ENCODE data around the gene RDH12.
"Not testable (repeated sequence)": the region's sequence is repeated elsewhere in the genome, so short reads cannot be mapped to it uniquely, and the experiment has no call there.

RDH12 gene

DNA sequence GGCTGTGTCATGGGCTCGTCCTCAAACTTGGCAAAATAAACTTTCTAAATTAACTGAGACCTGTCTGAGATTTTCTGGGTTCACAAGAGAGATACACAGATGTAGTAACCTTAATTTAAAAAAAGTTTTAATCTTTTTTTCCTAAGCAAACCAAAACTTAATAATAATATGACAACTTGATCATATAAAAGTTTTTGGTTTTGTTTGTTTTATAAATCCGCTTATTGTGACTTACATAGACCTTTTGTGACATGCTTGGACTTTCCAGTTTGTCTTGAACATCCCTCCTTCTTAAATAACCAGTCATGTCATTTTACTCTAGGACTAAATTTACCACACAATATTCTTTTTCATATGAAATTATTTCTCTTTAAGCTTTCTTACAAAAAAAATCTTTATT lies 8.5 kb downstream of the RDH12 start:
- Mint-ChIP-seq H3K9me3 (no peaks in the 10 kb centered on the region), H3K27ac (ENCODE audit: low read depth) (no peak overlapping the region), H3K36me3 (ENCODE audit: insufficient read depth) (no peaks in the 10 kb centered on the region), H3K4me3 (no peak overlapping the region), H3K27me3 (no peaks in the 10 kb centered on the region), H3K4me1 (no peaks in the 10 kb centered on the region)
- DNase-seq (ENCODE audit: low spot score in 2 of 2) (no peak), ATAC-seq (replicated peaks; ENCODE audit: extremely low read depth, poor library complexity, severe bottlenecking) (no peak)

DNA sequence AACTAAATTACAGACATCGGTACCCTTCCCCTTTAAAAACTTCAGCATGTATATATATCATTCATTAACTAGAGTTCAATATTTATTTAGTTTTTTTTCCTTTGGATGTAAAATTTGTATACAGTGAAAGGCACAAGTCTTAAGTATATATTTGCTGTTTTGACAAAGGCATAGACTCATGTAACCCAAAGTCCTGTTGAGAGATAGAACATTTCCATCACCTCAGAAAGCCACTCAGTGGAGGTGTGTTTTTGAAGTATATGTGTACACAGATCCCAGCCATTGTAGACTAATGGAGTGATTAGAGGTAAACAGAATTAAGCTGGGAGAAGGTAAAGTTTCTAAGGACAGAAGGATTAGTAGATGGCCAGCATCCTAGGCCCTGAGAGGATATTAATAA lies 15.4 kb downstream of the RDH12 start:
- Mint-ChIP-seq H3K9me3 (no peaks in the 10 kb centered on the region), H3K4me1 (peaks cover under 1% of the 10 kb centered on the region), H3K27me3 (peaks cover 25% of the 10 kb centered on the region), H3K4me3 (no peak overlapping the region), H3K36me3 (ENCODE audit: insufficient read depth) (no peaks in the 10 kb centered on the region), H3K27ac (ENCODE audit: low read depth) (no peak overlapping the region)
- DNase-seq (ENCODE audit: low spot score in 2 of 2) (no peak), ATAC-seq (replicated peaks; ENCODE audit: extremely low read depth, poor library complexity, severe bottlenecking) (no peak)

DNA sequence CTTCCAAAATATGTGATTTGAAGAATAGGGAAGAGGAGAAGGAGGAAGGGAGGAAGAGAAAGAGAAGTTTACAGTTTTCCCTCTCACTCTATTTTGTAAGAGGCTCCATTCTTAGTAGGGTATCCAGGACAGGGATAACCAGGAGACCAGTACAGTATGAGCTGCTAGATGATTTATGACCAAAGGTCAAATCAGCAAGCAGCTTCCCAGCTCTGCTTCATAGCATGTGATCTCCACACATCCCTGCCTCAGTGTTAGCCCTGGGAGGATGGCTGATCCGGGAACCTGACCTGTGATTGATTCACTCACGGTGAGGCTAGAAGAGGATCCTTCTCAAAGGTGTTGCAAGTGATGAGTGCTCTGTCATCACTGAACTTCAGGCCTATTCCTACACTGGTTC lies 16.6 kb downstream of the RDH12 start:
- no peak overlapping the region for H3K27ac Mint-ChIP-seq (ENCODE audit: low read depth)
- ATAC-seq (replicated peaks; ENCODE audit: extremely low read depth, poor library complexity, severe bottlenecking) = no peak
- no peak overlapping the region for H3K4me3 Mint-ChIP-seq
- no peaks in the 10 kb centered on the region for H3K36me3 Mint-ChIP-seq (ENCODE audit: insufficient read depth)
- no peak for DNase-seq (ENCODE audit: low spot score in 2 of 2)
- peaks cover 8% of the 10 kb centered on the region for H3K4me1 Mint-ChIP-seq
- peaks cover 36% of the 10 kb centered on the region for H3K27me3 Mint-ChIP-seq
- no peaks in the 10 kb centered on the region for H3K9me3 Mint-ChIP-seq

DNA sequence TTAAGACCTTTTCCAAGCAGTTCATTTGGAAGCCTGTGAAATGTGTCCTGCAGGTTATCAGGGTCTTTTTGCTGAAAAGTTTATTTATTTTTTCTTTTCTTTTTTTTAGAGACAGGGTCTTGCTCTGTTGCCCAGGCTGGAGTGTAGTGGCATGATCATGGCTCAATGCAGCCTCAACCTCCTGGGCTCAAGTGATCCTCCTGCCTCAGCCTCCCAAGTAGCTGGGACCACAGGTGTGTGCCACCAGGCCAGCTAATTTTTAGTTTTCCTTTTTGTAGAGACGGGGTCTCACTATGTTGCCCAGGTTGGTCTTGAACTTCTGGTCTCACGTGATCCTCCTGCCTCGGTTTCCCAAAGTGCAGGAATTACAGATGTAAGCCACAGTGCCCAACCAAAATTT lies 17.7 kb downstream of the RDH12 start:
- H3K27me3 Mint-ChIP-seq = peaks cover 43% of the 10 kb centered on the region
- not testable (repeated sequence) for ATAC-seq (replicated peaks; ENCODE audit: extremely low read depth, poor library complexity, severe bottlenecking); H3K9me3 Mint-ChIP-seq; H3K27ac Mint-ChIP-seq (ENCODE audit: low read depth); H3K36me3 Mint-ChIP-seq (ENCODE audit: insufficient read depth); H3K4me1 Mint-ChIP-seq; DNase-seq (ENCODE audit: low spot score in 2 of 2); H3K4me3 Mint-ChIP-seq

DNA sequence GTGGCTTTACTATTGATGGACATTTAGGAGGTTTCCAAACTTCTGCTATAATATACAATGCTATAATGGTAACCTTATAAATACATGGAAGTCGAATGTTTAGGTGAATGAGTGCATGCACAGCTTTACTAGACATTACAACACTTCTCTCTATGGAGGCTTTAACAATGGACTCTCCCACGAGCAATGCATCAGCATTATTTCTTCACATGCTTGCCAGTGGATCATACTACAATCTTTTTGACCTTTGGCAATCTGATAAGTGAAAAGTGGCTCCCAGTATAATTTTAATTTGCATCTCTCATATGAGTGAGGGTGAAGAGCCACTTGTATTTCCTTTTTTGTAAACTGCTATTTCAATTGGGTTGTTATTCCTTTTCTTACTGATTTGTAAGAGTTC lies 18.2 kb downstream of the RDH12 start:
- no peak overlapping the region for H3K27ac Mint-ChIP-seq (ENCODE audit: low read depth)
- no peak overlapping the region for H3K4me3 Mint-ChIP-seq
- ATAC-seq (replicated peaks; ENCODE audit: extremely low read depth, poor library complexity, severe bottlenecking) (no peak), DNase-seq (ENCODE audit: low spot score in 2 of 2) (no peak)
- peaks cover 8% of the 10 kb centered on the region for H3K4me1 Mint-ChIP-seq
- no peaks in the 10 kb centered on the region for H3K36me3 Mint-ChIP-seq (ENCODE audit: insufficient read depth)
- peaks cover 48% of the 10 kb centered on the region for H3K27me3 Mint-ChIP-seq
- no peaks in the 10 kb centered on the region for H3K9me3 Mint-ChIP-seq

DNA sequence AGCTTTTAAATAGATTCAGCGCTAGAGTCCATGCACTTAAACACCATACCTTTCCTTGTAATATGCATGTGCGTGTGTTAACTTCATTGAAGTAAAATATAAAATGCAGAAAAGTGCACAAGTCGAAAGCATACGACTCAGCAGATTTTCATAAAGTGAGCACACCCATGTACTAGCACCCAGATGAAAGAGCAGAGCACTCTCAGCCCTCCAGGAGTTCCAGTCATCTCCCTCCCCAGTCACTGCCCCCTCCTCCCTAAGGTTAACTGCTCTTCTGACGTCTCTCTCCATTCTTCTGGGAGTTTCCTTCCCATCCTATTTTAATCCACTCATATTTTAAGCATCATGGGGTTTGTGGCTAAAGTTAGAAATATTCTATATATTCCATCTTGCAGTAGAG lies 20.2 kb downstream of the RDH12 start:
- no peak for DNase-seq (ENCODE audit: low spot score in 2 of 2)
- no peak for ATAC-seq (replicated peaks; ENCODE audit: extremely low read depth, poor library complexity, severe bottlenecking)
- Mint-ChIP-seq H3K36me3 (ENCODE audit: insufficient read depth) (no peaks in the 10 kb centered on the region), H3K4me3 (no peak overlapping the region), H3K27ac (ENCODE audit: low read depth) (no peak overlapping the region), H3K4me1 (peaks cover 8% of the 10 kb centered on the region), H3K27me3 (peaks cover 65% of the 10 kb centered on the region), H3K9me3 (no peaks in the 10 kb centered on the region)

DNA sequence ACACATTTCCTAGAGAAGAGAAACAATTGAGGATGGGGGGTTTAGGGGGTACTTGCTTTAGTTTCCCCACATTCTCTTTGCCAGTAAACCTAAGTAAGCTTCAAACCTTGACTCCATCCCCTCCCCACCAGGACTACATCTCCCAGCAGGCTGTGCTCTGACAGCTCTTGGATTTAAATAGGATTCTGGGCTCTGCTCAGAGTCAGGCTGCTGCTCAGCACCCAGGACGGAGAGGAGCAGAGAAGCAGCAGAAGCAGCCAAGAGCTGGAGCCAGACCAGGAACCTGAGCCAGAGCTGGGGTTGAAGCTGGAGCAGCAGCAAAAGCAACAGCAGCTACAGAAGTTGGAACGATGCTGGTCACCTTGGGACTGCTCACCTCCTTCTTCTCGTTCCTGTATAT lies 20.6 kb downstream of the RDH12 start:
- Mint-ChIP-seq H3K27ac (ENCODE audit: low read depth) (no peak overlapping the region), H3K4me3 (no peak overlapping the region), H3K27me3 (peaks cover 63% of the 10 kb centered on the region), H3K36me3 (ENCODE audit: insufficient read depth) (no peaks in the 10 kb centered on the region), H3K4me1 (peaks cover 8% of the 10 kb centered on the region), H3K9me3 (no peaks in the 10 kb centered on the region)
- ATAC-seq (replicated peaks; ENCODE audit: extremely low read depth, poor library complexity, severe bottlenecking) (no peak), DNase-seq (ENCODE audit: low spot score in 2 of 2) (no peak)

DNA sequence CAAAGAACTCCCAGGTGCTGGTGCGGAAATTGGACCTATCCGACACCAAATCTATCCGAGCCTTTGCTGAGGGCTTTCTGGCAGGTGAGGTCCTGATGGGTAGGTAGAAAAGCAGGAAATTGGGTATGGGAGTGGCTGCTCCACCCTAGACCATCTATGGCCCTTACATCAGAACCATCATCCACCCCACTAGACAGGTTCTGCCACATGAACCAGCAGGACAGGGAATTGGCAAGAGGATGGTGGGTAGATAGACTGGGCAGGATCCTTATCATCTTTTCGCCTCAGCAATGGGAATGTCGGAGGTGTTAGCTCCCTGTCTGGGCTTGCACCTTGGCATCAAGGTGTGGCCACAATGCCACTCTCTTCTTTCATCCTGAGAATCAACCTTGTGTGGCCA lies 23.5 kb downstream of the RDH12 start:
- Mint-ChIP-seq H3K4me1 (peaks cover 8% of the 10 kb centered on the region), H3K27ac (ENCODE audit: low read depth) (no peak overlapping the region), H3K36me3 (ENCODE audit: insufficient read depth) (no peaks in the 10 kb centered on the region), H3K4me3 (no peak overlapping the region), H3K9me3 (no peaks in the 10 kb centered on the region), H3K27me3 (peaks cover 55% of the 10 kb centered on the region)
- DNase-seq (ENCODE audit: low spot score in 2 of 2) (no peak), ATAC-seq (replicated peaks; ENCODE audit: extremely low read depth, poor library complexity, severe bottlenecking) (no peak)

DNA sequence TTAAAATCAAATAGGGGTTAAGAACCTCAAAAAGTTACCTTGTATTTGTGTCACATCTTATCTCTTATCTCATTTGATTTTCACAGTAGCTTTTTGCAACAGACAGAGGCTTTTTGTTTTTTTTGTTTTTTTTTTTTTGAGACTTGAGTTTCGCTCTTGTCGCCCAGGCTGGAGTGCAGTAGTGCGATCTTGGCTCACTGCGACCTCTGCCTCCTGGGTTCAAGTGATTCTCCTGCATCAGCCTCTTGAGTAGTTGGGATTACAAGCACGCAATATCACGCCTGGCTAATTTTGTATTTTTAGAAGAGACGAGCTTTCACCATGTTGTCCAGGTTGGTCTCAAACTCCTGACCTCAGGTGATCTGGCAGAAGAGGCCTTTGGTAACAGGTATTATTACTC lies 25.7 kb downstream of the RDH12 start:
- H3K9me3 Mint-ChIP-seq = no peaks in the 10 kb centered on the region
- H3K36me3 Mint-ChIP-seq (ENCODE audit: insufficient read depth) = no peaks in the 10 kb centered on the region
- ATAC-seq (replicated peaks; ENCODE audit: extremely low read depth, poor library complexity, severe bottlenecking) = no peak

DNA sequence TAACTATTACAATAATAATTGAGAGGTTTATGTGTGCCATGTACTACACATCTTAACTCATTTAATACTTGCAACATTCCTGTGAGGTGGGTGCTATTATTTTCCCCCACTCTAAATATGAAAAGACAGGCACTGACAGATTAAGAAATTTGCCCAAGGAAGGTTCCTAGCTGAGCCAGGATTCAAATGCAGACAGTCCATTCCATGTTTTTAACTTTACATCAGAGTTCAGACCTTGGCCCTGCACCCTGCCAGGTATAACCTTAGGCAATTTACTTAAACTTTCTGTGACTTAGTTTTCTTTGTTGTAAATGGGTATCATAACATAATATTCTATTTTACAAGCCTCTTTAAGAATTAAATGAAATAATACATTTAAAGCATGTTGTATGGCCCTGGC lies 26.6 kb downstream of the RDH12 start:
- Mint-ChIP-seq H3K4me1 (no peaks in the 10 kb centered on the region), H3K9me3 (no peaks in the 10 kb centered on the region), H3K27ac (ENCODE audit: low read depth) (no peak overlapping the region), H3K36me3 (ENCODE audit: insufficient read depth) (no peaks in the 10 kb centered on the region), H3K4me3 (no peak overlapping the region), H3K27me3 (peaks cover 29% of the 10 kb centered on the region)
- DNase-seq (ENCODE audit: low spot score in 2 of 2) (no peak), ATAC-seq (replicated peaks; ENCODE audit: extremely low read depth, poor library complexity, severe bottlenecking) (no peak)

More for the DNA sequence above, 25.7 kb downstream of the RDH12 start:
- H3K27me3 Mint-ChIP-seq = peaks cover 36% of the 10 kb centered on the region
- H3K4me3 Mint-ChIP-seq = no peak overlapping the region
- no peak overlapping the region for H3K27ac Mint-ChIP-seq (ENCODE audit: low read depth)
- peaks cover 5% of the 10 kb centered on the region for H3K4me1 Mint-ChIP-seq
- no peak for DNase-seq (ENCODE audit: low spot score in 2 of 2)

DNA sequence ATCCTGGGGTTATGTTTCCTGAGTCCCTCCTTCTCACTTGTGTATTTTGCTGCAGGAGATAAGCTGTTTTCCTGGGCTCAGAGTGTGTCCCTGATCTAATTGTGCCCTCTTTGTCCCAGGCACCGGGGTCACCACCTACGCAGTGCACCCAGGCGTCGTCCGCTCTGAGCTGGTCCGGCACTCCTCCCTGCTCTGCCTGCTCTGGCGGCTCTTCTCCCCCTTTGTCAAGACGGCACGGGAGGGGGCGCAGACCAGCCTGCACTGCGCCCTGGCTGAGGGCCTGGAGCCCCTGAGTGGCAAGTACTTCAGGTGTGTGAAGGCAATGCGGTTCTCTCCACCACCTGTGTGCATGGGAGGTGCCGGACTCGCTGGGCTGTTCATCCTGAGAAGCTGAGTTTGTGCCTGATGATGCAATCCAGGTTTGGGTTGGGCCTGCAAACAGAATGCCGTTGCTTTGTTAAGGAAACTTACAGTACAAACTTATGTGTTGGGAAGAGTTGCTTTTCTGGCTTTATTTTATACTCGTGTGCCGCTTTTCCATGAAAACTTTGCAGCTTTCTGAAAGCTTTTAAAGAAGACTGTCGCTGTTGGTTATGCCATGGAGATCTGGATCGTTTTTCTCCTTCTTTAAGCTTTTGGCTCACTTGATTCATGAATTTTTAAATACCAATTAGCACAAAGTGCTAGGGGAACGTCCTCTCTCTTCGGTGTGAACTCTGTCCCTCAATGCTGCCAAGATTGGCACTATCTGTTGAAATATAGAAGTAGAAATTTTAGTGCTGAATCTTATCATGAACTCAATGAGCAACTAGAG lies 27.6 kb downstream of the RDH12 start:
- no peak overlapping the region for H3K27ac Mint-ChIP-seq (ENCODE audit: low read depth)
- no peak overlapping the region for H3K4me3 Mint-ChIP-seq
- no peaks in the 10 kb centered on the region for H3K9me3 Mint-ChIP-seq
- peaks cover 23% of the 10 kb centered on the region for H3K27me3 Mint-ChIP-seq
- no peak for DNase-seq (ENCODE audit: low spot score in 2 of 2)
- no peaks in the 10 kb centered on the region for H3K4me1 Mint-ChIP-seq
- no peak for ATAC-seq (replicated peaks; ENCODE audit: extremely low read depth, poor library complexity, severe bottlenecking)
- H3K36me3 Mint-ChIP-seq (ENCODE audit: insufficient read depth) = peaks cover 1% of the 10 kb centered on the region

DNA sequence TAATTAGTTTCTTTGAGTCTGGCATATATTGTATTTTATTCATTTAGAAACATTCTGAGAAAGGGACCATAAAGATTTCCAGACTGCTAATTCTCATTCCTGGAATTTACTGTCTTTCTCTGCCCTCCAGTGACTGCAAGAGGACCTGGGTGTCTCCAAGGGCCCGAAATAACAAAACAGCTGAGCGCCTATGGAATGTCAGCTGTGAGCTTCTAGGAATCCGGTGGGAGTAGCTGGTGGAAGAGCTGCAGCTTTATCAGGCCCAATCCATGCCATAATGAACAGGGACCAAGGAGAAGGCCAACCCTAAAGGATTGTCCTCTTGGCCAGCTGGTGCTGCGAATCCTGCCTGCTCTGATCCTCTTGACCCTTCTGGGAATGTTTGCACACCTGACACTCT lies 31.9 kb downstream of the RDH12 start:
- peaks cover 3% of the 10 kb centered on the region for H3K36me3 Mint-ChIP-seq (ENCODE audit: insufficient read depth)
- no peak overlapping the region for H3K4me3 Mint-ChIP-seq
- no peak overlapping the region for H3K27ac Mint-ChIP-seq (ENCODE audit: low read depth)
- no peak for DNase-seq (ENCODE audit: low spot score in 2 of 2)
- H3K27me3 Mint-ChIP-seq = peaks cover 8% of the 10 kb centered on the region
- no peaks in the 10 kb centered on the region for H3K9me3 Mint-ChIP-seq
- no peak for ATAC-seq (replicated peaks; ENCODE audit: extremely low read depth, poor library complexity, severe bottlenecking)
- no peaks in the 10 kb centered on the region for H3K4me1 Mint-ChIP-seq

DNA sequence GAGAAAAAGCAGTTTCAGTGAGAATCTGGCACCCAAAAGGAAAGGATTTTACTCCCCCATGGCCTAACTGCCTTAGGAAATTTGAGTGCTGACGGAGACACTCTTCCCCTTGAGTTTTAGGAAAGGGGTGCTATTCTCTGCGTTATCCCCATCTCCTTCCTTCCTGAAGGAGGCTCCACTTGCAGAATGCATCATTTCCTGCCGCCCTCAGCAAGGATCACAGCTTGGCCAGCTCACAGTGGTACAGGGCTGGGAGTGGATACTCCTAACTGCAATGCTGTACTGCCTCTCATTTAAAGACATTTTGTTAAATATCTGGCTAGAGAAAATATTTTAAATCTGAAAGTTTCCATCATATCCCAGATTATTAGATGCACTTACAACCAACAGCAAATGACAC lies 33.0 kb downstream of the RDH12 start:
- H3K27me3 Mint-ChIP-seq = peaks cover 8% of the 10 kb centered on the region
- DNase-seq (ENCODE audit: low spot score in 2 of 2) (no peak), ATAC-seq (replicated peaks; ENCODE audit: extremely low read depth, poor library complexity, severe bottlenecking) (no peak)
- no peak overlapping the region for H3K4me3 Mint-ChIP-seq
- H3K36me3 Mint-ChIP-seq (ENCODE audit: insufficient read depth) = peaks cover 3% of the 10 kb centered on the region
- no peaks in the 10 kb centered on the region for H3K9me3 Mint-ChIP-seq
- H3K4me1 Mint-ChIP-seq = no peaks in the 10 kb centered on the region
- H3K27ac Mint-ChIP-seq (ENCODE audit: low read depth) = no peak overlapping the region

Measured in central memory CD8-positive, alpha-beta T cell (primary cell).